Measurements from ENCODE around the gene FANCB.

GRCh38 chrX:14886252-14886651 lies 13.4 kb upstream of the FANCB start:
- TF ChIP-seq FOXP2 (optimal IDR thresholded peaks at IDR 0.05; ENCODE audit: borderline replicate concordance, extremely low read depth, extremely low read length, insufficient read depth) (no peak), REST (IDR thresholded peaks at IDR 0.05; ENCODE audit: insufficient read depth in 1 of 2, low read depth in 2 of 2, low read length in 2 of 2) (no peak)

All from PFSK-1 (cell line).